Mesothelial cell of epicardium (in vitro differentiated cells): ENCODE results near the gene NXN. TPM values are rescaled to one million over a fixed set of nuclear protein-coding genes. Genes with fewer than 3 reads are reported as not detected.
"Not testable (repeated sequence)": the region's sequence is repeated elsewhere in the genome, so short reads cannot be mapped to it uniquely, and the experiment has no call there.

ENCODE experiments used
- DNase-seq, 2 experiments: peaks; one replicate each; pipeline ENCODE4 v3.0.0; 2021; ENCODE audit warnings: low spot score in 2 of 2; ENCODE audit not compliant: unreplicated experiment in 2 of 2
- H3K27ac Mint-ChIP-seq: 2 replicates; pipeline ENCODE4 v1.8.0; 2021; ENCODE audit warnings: mixed read lengths
- H3K27me3 Mint-ChIP-seq: 2 replicates; pipeline ENCODE4 v1.8.0; 2021; ENCODE audit warnings: low read depth, mixed read lengths
- H3K36me3 Mint-ChIP-seq: 2 replicates; pipeline ENCODE4 v1.8.0; 2021; ENCODE audit warnings: mixed read lengths
- H3K4me1 Mint-ChIP-seq: 2 replicates; pipeline ENCODE4 v1.8.0; 2021; ENCODE audit warnings: mixed read lengths
- H3K4me3 Mint-ChIP-seq: 2 replicates; pipeline ENCODE4 v1.8.0; 2021; ENCODE audit warnings: mild to moderate bottlenecking, moderate library complexity, mixed read lengths
- H3K9me3 Mint-ChIP-seq: 2 replicates; pipeline ENCODE4 v1.8.0; 2021; ENCODE audit warnings: mixed read lengths
- CTCF ChIP-seq: fragments of 200-600 bp; sonication (generic); IDR thresholded peaks from one replicate; pipeline ENCODE4 v1.5.0; 2021; ENCODE audit warnings: antibody characterized with exemption; ENCODE audit not compliant: unreplicated experiment
- total RNA-seq: library from RNA; stranded (reverse); gene quantifications from 3 replicates; pipeline ENCODE4 v1.2.1, GENCODE V29; 2021

NXN gene
- total RNA-seq, 1 donor from 2014 or later: 107 TPM

- no peak for TF ChIP-seq CTCF
- Mint-ChIP-seq H3K4me1 (peaks cover 41% of the 10 kb centered on the region), H3K36me3 (peaks cover 15% of the 10 kb centered on the region), H3K9me3 (peaks cover 7% of the 10 kb centered on the region), H3K4me3 (no peak overlapping the region), H3K27me3 (no peaks in the 10 kb centered on the region), H3K27ac (no peak overlapping the region)
- DNase-seq: no peak
These were observed 106.7 kb downstream of the NXN start for GRCh38 chr17:872855-873254.

GRCh38 chr17:871751-872519 lies 107.6 kb downstream of the NXN start:
- Mint-ChIP-seq H3K9me3 (peaks cover 7% of the 10 kb centered on the region), H3K36me3 (peaks cover 16% of the 10 kb centered on the region), H3K27ac (peak overlapping the region; percentile 82), H3K4me3 (no peak overlapping the region), H3K27me3 (no peaks in the 10 kb centered on the region), H3K4me1 (peaks cover 36% of the 10 kb centered on the region)
- DNase-seq: no peak
- TF ChIP-seq CTCF: no peak

GRCh38 chr17:869567-870525 lies 109.7 kb downstream of the NXN start:
- Mint-ChIP-seq H3K27me3 (no peaks in the 10 kb centered on the region), H3K9me3 (peaks cover 7% of the 10 kb centered on the region), H3K36me3 (peaks cover 22% of the 10 kb centered on the region), H3K4me3 (peak overlapping the region; percentile 9), H3K4me1 (peaks cover 34% of the 10 kb centered on the region), H3K27ac (peak overlapping the region; percentile 94)
- DNase-seq: no peak
- no peak for TF ChIP-seq CTCF

- Mint-ChIP-seq H3K4me3 (no peak overlapping the region), H3K36me3 (peaks cover 22% of the 10 kb centered on the region), H3K27me3 (no peaks in the 10 kb centered on the region), H3K9me3 (peaks cover 7% of the 10 kb centered on the region), H3K27ac (peak overlapping the region; percentile 94), H3K4me1 (peaks cover 41% of the 10 kb centered on the region)
- TF ChIP-seq CTCF: no peak
- DNase-seq: no peak
These were observed 110.5 kb downstream of the NXN start for GRCh38 chr17:869086-869485.

- no peaks in the 10 kb centered on the region for H3K27me3 Mint-ChIP-seq
- no peak for TF ChIP-seq CTCF
- peak overlapping the region; percentile 83 for H3K27ac Mint-ChIP-seq
- peaks cover 22% of the 10 kb centered on the region for H3K36me3 Mint-ChIP-seq
- H3K4me3 Mint-ChIP-seq: no peak overlapping the region
- DNase-seq: no peak
- H3K4me1 Mint-ChIP-seq: peaks cover 42% of the 10 kb centered on the region
- H3K9me3 Mint-ChIP-seq: peaks cover 7% of the 10 kb centered on the region
These were observed 111.6 kb downstream of the NXN start for GRCh38 chr17:867896-868489.

- H3K4me1 Mint-ChIP-seq: peaks cover 40% of the 10 kb centered on the region
These were observed 112.3 kb downstream of the NXN start for GRCh38 chr17:867238-867637.

More at GRCh38 chr17:867238-867637, 112.3 kb downstream of the NXN start:
- not testable (repeated sequence) for DNase-seq, H3K4me3 Mint-ChIP-seq, H3K27me3 Mint-ChIP-seq, H3K9me3 Mint-ChIP-seq, H3K27ac Mint-ChIP-seq
- peaks cover 19% of the 10 kb centered on the region for H3K36me3 Mint-ChIP-seq
